ENCODE data around the gene KCNH3.
"Not testable (repeated sequence)": the region's sequence is repeated elsewhere in the genome, so short reads cannot be mapped to it uniquely, and the experiment has no call there.

KCNH3 gene

GRCh38 chr12:49501895-49502294, 36.9 kb upstream of the KCNH3 start:
- H3K4me3 ChIP-seq (ENCODE audit: low read depth, low read length), result no peak overlapping the region
- TF ChIP-seq CTCF (IDR thresholded peaks at IDR 0.05; ENCODE audit: borderline replicate concordance, insufficient read depth, low read depth, low read length), result no peak

GRCh38 chr12:49502590-49502989, 36.2 kb upstream of the KCNH3 start:
- TF ChIP-seq CTCF (IDR thresholded peaks at IDR 0.05; ENCODE audit: borderline replicate concordance, insufficient read depth, low read depth, low read length), result no peak
- no peak overlapping the region for H3K4me3 ChIP-seq (ENCODE audit: low read depth, low read length)

- H3K4me3 ChIP-seq (ENCODE audit: low read depth, low read length), result no peak overlapping the region
- TF ChIP-seq CTCF (IDR thresholded peaks at IDR 0.05; ENCODE audit: borderline replicate concordance, insufficient read depth, low read depth, low read length), result no peak
These were observed 35.1 kb upstream of the KCNH3 start for GRCh38 chr12:49503674-49504180.

GRCh38 chr12:49505672-49506071, 33.2 kb upstream of the KCNH3 start:
- H3K4me3 ChIP-seq (ENCODE audit: low read depth, low read length), result no peak overlapping the region
- no peak for TF ChIP-seq CTCF (IDR thresholded peaks at IDR 0.05; ENCODE audit: borderline replicate concordance, insufficient read depth, low read depth, low read length)

GRCh38 chr12:49507139-49507538, 31.7 kb upstream of the KCNH3 start:
- TF ChIP-seq CTCF (IDR thresholded peaks at IDR 0.05; ENCODE audit: borderline replicate concordance, insufficient read depth, low read depth, low read length), result no peak
- H3K4me3 ChIP-seq (ENCODE audit: low read depth, low read length), result no peak overlapping the region

- not testable (repeated sequence) for H3K4me3 ChIP-seq (ENCODE audit: low read depth, low read length)
These were observed 29.1 kb upstream of the KCNH3 start for GRCh38 chr12:49509681-49510080.

GRCh38 chr12:49511410-49511809, 27.4 kb upstream of the KCNH3 start:
- no peak for TF ChIP-seq CTCF (IDR thresholded peaks at IDR 0.05; ENCODE audit: borderline replicate concordance, insufficient read depth, low read depth, low read length)
- no peak overlapping the region for H3K4me3 ChIP-seq (ENCODE audit: low read depth, low read length)

- no peak for TF ChIP-seq CTCF (IDR thresholded peaks at IDR 0.05; ENCODE audit: borderline replicate concordance, insufficient read depth, low read depth, low read length)
- no peak overlapping the region for H3K4me3 ChIP-seq (ENCODE audit: low read depth, low read length)
These were observed 26.3 kb upstream of the KCNH3 start for GRCh38 chr12:49512546-49512945.

Measured in GM12875 (cell line).